Mammary epithelial cell (primary cell): ENCODE results near the gene CCDC88C.

Source experiments
- EZH2 ChIP-seq: IDR thresholded peaks from 2 replicates; pipeline ENCODE4 v1.6.1; 2012; ENCODE audit warnings: low read length, inconsistent platforms, borderline replicate concordance
- TF ChIP-seq, protein P1 (sequence below), 2 donors: IDR thresholded peaks in 1 of 2; conservative IDR thresholded peaks in 1 of 2; 2 replicates each; pipeline ENCODE4 v1.5.1; 2011 to 2012; ENCODE audit warnings: inconsistent platforms in 2 of 2, low read length in 2 of 2, mild to moderate bottlenecking in 2 of 2, control low read depth in 1 of 2, low read depth in 1 of 2; ENCODE audit not compliant: insufficient read depth in 1 of 2; ENCODE audit errors: extremely low read depth in 1 of 2

GRCh38 chr14:91394105-91395081 lies 23.2 kb downstream of the CCDC88C start:
- no peak for TF ChIP-seq EZH2
- TF ChIP-seq, protein P1, sequence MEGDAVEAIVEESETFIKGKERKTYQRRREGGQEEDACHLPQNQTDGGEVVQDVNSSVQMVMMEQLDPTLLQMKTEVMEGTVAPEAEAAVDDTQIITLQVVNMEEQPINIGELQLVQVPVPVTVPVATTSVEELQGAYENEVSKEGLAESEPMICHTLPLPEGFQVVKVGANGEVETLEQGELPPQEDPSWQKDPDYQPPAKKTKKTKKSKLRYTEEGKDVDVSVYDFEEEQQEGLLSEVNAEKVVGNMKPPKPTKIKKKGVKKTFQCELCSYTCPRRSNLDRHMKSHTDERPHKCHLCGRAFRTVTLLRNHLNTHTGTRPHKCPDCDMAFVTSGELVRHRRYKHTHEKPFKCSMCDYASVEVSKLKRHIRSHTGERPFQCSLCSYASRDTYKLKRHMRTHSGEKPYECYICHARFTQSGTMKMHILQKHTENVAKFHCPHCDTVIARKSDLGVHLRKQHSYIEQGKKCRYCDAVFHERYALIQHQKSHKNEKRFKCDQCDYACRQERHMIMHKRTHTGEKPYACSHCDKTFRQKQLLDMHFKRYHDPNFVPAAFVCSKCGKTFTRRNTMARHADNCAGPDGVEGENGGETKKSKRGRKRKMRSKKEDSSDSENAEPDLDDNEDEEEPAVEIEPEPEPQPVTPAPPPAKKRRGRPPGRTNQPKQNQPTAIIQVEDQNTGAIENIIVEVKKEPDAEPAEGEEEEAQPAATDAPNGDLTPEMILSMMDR (conservative IDR thresholded peaks at IDR 0.05 in 1 of 2, IDR thresholded peaks at IDR 0.05 in 1 of 2; ENCODE audit: extremely low read depth in 1 of 2, insufficient read depth in 1 of 2, low read depth in 1 of 2, low read length in 2 of 2), result no peak
